Measurements from ENCODE around the gene CALML5. TPM values are rescaled to one million over a fixed set of nuclear protein-coding genes. Genes with fewer than 3 reads are reported as not detected.
A peak's percentile ranks its signal among the peaks of the same experiment; 100 is the strongest.

CALML5 gene
- total RNA-seq, 2 donors from 2014 or later = not detected

DNA sequence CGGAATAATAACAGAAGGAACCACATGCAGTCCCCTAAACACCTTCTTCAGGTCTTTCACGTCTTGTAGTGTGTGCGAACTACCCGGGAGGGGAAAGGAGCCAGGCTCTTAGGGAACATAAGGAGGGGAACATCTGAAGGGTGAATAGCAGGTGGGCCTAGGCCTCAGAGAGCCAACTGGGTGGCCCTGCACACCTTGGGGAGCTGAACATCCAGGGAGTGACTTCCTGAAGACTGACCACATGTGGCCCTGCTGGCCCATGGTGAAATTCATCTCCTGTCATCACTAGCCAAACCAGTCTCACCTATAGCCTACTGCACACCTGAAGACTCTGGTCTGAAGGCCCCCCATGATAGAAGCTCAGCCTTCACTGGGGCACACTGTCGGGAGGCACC lies 31.0 kb upstream of the CALML5 start:
- DNase-seq (no peak), ATAC-seq (no peak)
- Mint-ChIP-seq H3K27me3 (no peaks in the 10 kb centered on the region), H3K27ac (no peak overlapping the region), H3K36me3 (ENCODE audit: low read depth) (peaks cover 2% of the 10 kb centered on the region), H3K4me1 (peaks cover 2% of the 10 kb centered on the region), H3K4me3 (no peak overlapping the region)
- H3K9me3 ChIP-seq (ENCODE audit: control insufficient read depth, low read length, poor library complexity, severe bottlenecking) = no peaks in the 10 kb centered on the region

DNA sequence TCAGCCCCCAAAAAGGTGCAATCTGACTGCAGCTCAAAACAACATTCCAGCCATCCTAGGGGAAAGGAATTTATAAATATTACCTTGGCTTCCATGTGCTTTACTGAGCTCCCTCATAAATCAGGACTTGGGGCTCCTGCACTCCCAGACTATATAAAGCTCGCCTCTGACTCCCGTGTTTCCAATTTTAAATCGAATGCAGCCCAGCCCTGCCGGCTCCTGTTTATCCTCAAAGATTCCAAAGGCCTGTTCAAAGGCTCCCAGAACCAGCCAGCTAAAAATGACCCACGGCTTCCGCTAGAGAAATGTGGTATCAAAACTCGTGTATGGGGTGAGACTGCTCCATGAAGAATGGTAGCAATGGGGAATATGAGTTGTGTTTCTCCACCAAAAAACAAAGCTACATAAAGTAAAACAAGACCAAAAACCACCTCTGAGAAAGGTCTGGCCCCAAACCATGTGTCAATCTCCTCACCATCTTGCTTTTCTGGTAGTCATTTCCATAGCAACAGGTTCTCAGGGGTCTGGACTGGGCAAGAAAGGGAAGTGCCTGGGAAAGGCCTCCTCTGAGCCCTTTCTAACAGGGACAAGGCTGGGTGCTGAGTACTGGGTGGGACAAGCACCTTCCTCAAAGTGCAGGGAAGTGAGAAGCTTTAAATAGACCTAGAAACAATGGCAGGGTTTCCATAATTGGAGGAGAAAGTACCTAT lies 30.5 kb upstream of the CALML5 start:
- ATAC-seq (no peak), DNase-seq (no peak)
- no peak overlapping the region for H3K4me3 Mint-ChIP-seq
- peaks cover 2% of the 10 kb centered on the region for H3K36me3 Mint-ChIP-seq (ENCODE audit: low read depth)
- peaks cover 2% of the 10 kb centered on the region for H3K4me1 Mint-ChIP-seq
- peak overlapping the region; percentile 34 for H3K27ac Mint-ChIP-seq
- no peaks in the 10 kb centered on the region for H3K27me3 Mint-ChIP-seq
- no peaks in the 10 kb centered on the region for H3K9me3 ChIP-seq (ENCODE audit: control insufficient read depth, low read length, poor library complexity, severe bottlenecking)

DNA sequence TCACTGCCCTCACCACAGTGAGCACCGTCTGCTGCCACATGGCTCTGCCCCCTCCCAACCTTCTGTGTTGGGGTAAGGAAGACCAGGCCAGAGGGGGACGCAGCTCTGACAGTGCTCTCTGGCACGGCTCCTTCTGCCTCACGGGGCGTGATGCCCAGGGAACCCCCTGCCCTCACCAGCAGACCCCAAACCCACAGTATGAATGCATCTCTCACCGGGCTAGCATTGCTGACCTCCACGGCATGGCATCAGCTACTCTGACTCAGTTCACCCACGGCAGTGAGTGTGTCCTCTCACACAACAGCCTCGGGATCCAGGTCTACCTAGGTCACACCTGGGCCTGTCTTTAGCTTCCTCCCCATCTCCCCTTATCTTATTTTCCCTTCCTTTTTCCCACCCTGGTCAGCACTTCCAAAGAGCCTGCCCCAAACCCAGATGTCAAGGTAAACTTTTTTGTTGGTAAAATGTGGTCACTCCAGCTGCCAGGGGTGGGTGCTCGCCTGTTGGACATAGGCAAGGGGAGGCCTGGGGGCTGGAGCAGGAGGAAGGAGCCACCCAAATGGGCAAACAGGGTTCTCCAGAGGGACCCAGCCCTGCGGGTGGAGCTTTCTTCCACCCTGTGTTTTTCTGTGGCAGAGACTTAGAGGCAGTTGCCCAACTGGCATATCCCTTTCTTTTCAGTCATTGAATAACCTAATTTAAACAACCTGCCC lies 29.8 kb upstream of the CALML5 start:
- no peaks in the 10 kb centered on the region for H3K9me3 ChIP-seq (ENCODE audit: control insufficient read depth, low read length, poor library complexity, severe bottlenecking)
- H3K4me1 Mint-ChIP-seq = peaks cover 2% of the 10 kb centered on the region
- peaks cover 3% of the 10 kb centered on the region for H3K27me3 Mint-ChIP-seq
- DNase-seq (no peak), ATAC-seq (no peak)
- H3K36me3 Mint-ChIP-seq (ENCODE audit: low read depth) = peaks cover 2% of the 10 kb centered on the region
- no peak overlapping the region for H3K4me3 Mint-ChIP-seq
- H3K27ac Mint-ChIP-seq = peak overlapping the region; percentile 34

DNA sequence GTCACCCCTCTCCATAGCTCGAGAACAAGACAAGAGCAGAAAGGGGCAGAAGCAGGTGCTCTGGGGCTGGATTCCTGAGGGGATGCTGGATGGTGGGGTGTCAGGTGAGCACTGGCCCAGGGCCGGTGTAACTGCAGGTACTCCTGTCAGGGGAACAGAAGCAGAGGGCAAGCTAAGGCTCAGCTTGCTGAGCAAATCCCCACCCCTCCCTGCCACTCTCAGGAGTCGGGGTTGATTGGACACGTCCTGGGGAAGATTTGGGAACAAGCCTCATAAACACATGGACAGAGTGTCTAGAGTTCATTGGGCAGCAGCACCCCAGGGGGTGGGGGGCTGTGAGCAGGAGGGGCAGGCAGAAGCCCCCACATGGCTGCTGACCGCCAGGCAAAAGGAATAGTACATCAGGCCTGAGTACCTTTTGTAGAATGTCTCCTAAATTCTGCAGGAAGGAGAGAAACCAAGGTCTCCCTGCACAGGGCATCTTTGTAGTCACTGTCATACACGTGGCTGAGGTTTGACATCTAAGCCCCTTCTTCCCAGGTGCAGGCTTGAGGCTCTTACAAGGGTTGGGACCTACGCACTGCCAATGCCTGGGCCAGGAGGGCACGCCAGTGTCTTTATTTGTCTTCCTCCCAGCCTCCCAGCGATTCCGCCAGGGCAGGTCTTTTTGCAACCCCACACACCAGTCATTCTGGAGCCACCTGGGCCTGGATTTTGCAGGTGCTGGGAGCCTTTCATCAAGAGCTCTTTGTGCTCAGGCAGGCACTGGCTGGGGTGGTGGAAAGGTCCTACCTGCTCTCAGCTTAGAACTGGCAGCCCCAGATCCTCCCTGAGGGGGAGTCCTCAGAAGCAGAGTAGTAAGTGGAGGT lies 28.2 kb upstream of the CALML5 start:
- H3K4me1 Mint-ChIP-seq = no peaks in the 10 kb centered on the region
- H3K27ac Mint-ChIP-seq = no peak overlapping the region
- no peak for ATAC-seq

DNA sequence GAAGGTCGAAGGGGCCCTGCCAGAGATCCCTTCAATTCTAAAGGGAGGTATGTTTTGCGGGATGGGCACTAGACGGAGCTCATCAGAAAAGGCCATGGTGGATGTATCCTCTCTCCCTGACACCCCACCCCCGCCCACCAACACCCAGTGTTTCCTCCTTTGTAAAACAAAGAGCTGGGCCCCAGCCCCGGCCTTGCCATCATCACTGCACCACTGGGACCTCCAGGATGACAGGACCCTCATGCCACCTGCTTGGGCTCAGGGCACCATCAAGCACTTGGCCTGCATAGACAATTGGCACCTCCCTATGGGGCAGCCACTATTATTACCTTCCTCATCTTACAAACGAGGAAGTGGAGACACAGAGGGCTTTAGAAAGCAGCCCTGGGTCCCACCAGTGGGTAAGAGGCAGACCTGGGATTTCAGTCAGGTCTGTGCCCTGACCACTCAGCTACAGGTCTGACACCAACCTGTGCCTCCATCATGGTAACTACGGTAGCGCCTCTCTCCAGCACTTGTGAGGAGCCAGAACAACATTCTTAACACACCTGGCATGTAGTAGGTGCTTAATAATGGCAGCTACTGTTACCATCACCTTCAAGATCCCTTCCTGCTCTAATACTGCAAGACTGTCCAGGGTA lies 27.4 kb upstream of the CALML5 start:
- DNase-seq = no peak
- H3K36me3 Mint-ChIP-seq (ENCODE audit: low read depth) = peaks cover 2% of the 10 kb centered on the region
- ATAC-seq = no peak
- H3K27ac Mint-ChIP-seq = no peak overlapping the region
- no peaks in the 10 kb centered on the region for H3K4me1 Mint-ChIP-seq
- no peaks in the 10 kb centered on the region for H3K9me3 ChIP-seq (ENCODE audit: control insufficient read depth, low read length, poor library complexity, severe bottlenecking)
- peaks cover 8% of the 10 kb centered on the region for H3K27me3 Mint-ChIP-seq
- H3K4me3 Mint-ChIP-seq = no peak overlapping the region

More for the DNA sequence above, 28.2 kb upstream of the CALML5 start:
- H3K27me3 Mint-ChIP-seq = peaks cover 8% of the 10 kb centered on the region
- no peak for DNase-seq
- peaks cover 2% of the 10 kb centered on the region for H3K36me3 Mint-ChIP-seq (ENCODE audit: low read depth)
- no peak overlapping the region for H3K4me3 Mint-ChIP-seq
- H3K9me3 ChIP-seq (ENCODE audit: control insufficient read depth, low read length, poor library complexity, severe bottlenecking) = no peaks in the 10 kb centered on the region

DNA sequence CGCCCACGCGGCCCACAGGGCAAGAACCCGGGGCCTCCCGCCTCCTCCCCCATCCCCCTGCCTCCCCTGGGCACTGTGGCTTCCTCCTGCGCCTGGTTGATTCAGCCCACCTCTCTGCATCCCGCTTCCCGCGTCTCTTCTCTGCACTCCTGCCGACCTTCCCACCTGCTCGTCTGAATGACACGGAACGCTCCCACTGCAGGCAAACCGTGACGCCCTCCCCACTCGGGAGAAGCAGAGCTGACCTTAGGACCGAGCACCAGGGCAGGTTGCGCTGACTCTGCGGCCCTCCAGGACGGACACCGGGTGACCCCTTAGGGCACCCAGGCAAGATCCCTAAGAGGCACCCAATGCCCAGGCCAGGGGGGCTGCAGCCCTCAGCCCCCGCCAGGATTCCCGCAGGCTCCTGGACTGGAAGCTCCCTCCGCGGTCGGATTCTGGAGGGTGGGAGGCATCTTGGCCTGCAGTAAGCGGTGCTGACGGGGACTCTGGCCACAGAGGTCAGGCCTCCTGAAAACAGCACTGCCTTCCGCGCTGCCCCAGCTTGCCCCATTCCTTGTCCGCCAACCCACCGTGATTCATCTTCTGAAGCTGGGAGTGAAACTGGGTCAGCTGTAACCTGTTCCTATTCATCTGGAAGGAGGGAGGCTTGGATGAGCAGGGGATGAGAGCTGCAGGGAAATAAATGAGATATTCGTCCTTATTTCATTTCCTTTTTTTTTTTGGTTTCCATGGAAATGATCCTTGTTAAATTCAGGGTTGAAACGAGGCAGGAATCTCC lies 26.4 kb upstream of the CALML5 start:
- H3K27me3 Mint-ChIP-seq = peaks cover 8% of the 10 kb centered on the region
- ATAC-seq (no peak), DNase-seq (no peak)
- no peaks in the 10 kb centered on the region for H3K4me1 Mint-ChIP-seq
- H3K4me3 Mint-ChIP-seq = no peak overlapping the region
- H3K27ac Mint-ChIP-seq = no peak overlapping the region
- peaks cover 2% of the 10 kb centered on the region for H3K36me3 Mint-ChIP-seq (ENCODE audit: low read depth)
- no peaks in the 10 kb centered on the region for H3K9me3 ChIP-seq (ENCODE audit: control insufficient read depth, low read length, poor library complexity, severe bottlenecking)

DNA sequence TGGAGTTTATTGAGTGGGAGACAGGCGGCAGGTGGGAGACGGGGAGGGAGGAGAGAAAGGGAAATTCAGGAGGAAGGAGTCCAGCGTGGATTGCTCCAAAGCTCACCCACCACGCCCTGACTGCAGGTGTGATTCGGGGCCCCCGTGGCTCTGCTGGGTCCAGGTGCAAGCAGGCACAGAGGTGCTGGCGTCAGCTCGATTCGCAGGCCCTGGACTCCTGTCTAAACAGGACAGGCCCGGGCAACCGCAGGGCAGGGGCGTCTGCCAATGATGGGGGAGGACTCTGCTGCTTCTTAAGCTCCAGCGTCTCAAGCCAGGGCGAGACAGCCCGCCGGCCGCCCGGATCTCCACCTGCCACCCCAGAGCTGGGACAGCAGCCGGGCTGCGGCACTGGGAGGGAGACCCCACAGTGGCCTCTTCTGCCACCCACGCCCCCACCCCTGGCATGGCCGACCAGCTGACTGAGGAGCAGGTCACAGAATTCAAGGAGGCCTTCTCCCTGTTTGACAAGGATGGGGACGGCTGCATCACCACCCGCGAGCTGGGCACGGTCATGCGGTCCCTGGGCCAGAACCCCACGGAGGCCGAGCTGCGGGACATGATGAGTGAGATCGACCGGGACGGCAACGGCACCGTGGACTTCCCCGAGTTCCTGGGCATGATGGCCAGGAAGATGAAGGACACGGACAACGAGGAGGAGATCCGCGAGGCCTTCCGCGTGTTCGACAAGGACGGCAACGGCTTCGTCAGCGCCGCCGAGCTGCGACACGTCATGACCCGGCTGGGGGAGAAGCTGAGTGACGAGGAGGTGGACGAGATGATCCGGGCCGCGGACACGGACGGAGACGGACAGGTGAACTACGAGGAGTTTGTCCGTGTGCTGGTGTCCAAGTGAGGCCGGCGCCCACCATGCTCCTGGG lies 25.5 kb upstream of the CALML5 start, which contains the start of gene CALML3:
CALML3 (plus strand) TSS at position 321 of the 920 bp plus-strand sequence; CDS start at position 446, 125 bp downstream.
- Mint-ChIP-seq H3K27ac (no peak within 1 kb of the TSS), H3K36me3 (ENCODE audit: low read depth) (peaks cover 2% of the 10 kb centered on the region), H3K4me1 (no peaks in the 10 kb centered on the region), H3K4me3 (peak within 1 kb of the TSS; percentile 45), H3K27me3 (peaks cover 8% of the 10 kb centered on the region)
- H3K9me3 ChIP-seq (ENCODE audit: control insufficient read depth, low read length, poor library complexity, severe bottlenecking) = no peaks in the 10 kb centered on the region
- ATAC-seq (no peak), DNase-seq (no peak)

DNA sequence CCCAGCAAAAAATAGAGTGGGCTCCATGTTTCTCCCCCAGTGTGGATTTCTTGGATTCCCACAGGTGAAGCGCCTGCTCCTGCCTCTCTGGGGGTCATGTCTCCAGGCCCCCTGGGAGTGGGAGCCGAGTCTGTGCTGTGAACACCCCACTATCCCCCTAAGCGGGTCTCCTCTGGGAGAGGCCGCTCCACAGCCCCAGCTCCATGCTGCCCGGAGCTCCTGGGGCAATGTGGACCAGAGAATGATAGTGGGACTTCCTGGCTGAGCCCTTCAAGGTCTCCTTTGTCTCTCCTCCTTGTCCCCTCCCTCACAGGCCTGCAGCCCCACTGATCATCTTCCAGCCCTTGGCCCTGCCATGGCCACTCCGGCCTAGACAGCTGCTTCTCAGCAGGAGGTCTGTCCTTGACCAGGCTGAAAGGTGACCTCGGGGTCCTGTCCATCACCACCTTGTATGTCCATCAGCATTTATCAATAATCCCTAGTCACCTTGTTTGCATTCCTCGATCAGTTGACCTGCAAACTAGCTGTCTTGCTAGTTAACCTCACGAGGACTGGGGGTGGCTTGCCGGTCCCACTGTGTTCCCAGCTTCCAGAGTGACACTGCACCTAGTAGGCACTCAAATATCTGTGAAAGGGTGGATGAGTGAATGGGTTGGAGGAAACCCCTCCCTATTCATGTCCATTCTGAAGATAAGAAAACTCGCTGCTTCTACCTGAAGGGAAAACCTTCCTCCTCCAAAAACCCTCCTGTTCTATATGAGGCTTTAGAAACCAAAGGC lies 24.6 kb upstream of the CALML5 start:
- Mint-ChIP-seq H3K27me3 (peaks cover 8% of the 10 kb centered on the region), H3K4me3 (peak overlapping the region; percentile 45), H3K27ac (no peak overlapping the region), H3K4me1 (no peaks in the 10 kb centered on the region), H3K36me3 (ENCODE audit: low read depth) (peaks cover 2% of the 10 kb centered on the region)
- DNase-seq (no peak), ATAC-seq (no peak)
- H3K9me3 ChIP-seq (ENCODE audit: control insufficient read depth, low read length, poor library complexity, severe bottlenecking) = no peaks in the 10 kb centered on the region

DNA sequence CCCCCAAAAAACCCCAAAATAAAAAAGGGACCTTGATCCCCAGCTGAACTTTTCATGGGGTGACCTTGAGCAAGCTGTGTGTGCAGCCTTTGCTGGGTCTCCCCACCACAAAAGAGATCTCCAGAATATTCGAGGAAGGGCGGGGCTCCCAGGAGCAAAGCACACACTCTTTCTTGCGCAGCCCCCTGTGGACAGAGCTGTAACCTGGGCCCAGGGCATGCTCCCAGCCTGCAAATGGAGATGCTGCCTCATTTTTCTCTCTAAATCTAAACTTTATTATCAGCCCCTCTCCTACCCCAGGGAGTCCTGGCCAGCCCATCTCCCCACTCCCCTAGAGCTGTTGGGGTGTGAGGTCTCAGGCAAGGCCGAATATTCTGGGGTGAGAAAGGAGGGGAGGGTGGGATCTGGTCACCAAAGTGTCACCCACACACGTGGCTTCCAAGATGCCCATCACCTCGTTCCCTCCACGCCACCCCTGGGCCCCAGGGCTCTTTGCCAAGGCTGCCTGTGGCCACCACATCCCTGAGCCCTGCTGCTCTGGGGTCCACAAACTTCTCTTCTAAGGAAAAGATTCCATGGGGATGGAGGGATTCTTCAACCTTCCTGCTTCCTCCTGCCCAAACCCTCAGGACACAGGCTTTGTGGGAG lies 23.7 kb upstream of the CALML5 start:
- ATAC-seq (no peak), DNase-seq (no peak)
- Mint-ChIP-seq H3K4me1 (no peaks in the 10 kb centered on the region), H3K4me3 (no peak overlapping the region), H3K36me3 (ENCODE audit: low read depth) (peaks cover 2% of the 10 kb centered on the region), H3K27ac (no peak overlapping the region), H3K27me3 (peaks cover 8% of the 10 kb centered on the region)
- H3K9me3 ChIP-seq (ENCODE audit: control insufficient read depth, low read length, poor library complexity, severe bottlenecking) = no peaks in the 10 kb centered on the region

DNA sequence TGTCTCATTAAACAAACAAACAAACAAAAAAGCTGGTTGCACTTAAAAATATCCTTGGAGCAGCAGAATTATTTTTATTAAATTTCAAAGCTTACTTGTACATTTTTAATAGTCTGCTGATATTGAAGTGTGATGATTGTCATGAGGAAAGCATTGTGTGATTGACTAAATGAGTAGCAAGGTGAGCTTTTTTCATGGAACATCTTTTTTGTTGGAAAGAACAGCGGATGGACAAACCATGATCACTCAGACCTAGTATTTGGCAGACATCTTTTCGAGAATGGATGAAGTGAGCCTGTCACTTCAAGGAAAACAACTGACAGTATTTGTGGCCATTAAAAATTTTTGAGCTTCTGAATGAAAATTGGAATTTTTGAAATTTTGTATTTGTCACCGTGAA lies 19.7 kb upstream of the CALML5 start:
- DNase-seq = no peak

DNA sequence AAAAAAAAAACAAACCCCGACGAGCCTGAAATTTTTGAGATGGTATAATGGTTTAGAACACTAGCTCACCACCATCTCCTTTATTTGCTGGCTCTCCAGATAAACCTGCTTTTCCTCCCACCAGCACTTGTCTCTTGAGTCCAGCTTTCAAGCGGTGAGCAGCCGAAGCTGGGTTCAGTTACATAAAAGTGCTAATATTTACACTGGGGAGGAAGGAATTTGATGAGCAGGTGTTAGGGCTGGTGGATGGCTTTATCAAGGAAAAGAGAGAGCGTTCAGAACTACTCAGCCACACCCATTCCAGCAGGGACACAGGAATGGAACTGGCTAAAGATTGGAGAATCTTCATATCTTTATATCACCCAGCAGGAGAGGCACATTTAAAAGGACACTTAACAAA lies 18.8 kb upstream of the CALML5 start:
- ATAC-seq (no peak), DNase-seq (no peak)
- no peaks in the 10 kb centered on the region for H3K36me3 Mint-ChIP-seq (ENCODE audit: low read depth)
- H3K27me3 Mint-ChIP-seq = peaks cover 25% of the 10 kb centered on the region
- H3K4me3 Mint-ChIP-seq = no peak overlapping the region
- no peak overlapping the region for H3K27ac Mint-ChIP-seq
- H3K4me1 Mint-ChIP-seq = peaks cover 5% of the 10 kb centered on the region
- H3K9me3 ChIP-seq (ENCODE audit: control insufficient read depth, low read length, poor library complexity, severe bottlenecking) = no peaks in the 10 kb centered on the region

More for the DNA sequence above, 19.7 kb upstream of the CALML5 start:
- H3K9me3 ChIP-seq (ENCODE audit: control insufficient read depth, low read length, poor library complexity, severe bottlenecking) = no peaks in the 10 kb centered on the region
- Mint-ChIP-seq H3K27ac (no peak overlapping the region), H3K4me3 (no peak overlapping the region), H3K27me3 (peaks cover 20% of the 10 kb centered on the region), H3K4me1 (no peaks in the 10 kb centered on the region), H3K36me3 (ENCODE audit: low read depth) (no peaks in the 10 kb centered on the region)
- ATAC-seq = no peak

Measured in T-helper 17 cell (primary cell).